GM18858 (cell line): ENCODE measurements around the gene ISM1.
"Not testable (repeated sequence)": the region's sequence is repeated elsewhere in the genome, so short reads cannot be mapped to it uniquely, and the experiment has no call there.

Experiments used
- ATAC-seq: cut with Tn5 transposase; IDR thresholded peaks from one replicate; pipeline ENCODE4 v1.9.1; 2021; ENCODE audit not compliant: unreplicated experiment

ISM1 gene

DNA sequence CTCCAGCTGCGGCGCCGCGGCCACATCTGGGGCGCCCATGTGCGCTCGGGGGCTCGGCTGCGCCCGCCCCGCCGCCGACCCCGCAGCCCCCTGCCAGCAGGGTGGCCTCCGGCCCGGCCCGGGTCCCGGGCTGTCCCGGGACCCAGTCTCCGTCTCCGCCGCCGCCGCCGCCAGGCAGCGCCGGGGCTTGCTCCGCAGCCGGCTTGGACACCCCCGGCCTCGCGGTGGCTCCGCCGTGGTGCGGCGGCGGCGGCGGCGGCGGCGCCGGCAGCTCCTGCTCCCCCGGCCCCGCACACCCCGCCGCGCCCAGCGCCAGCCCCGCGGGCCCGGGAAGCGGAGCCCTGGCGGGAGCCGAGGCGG is 219 bp downstream of the ISM1 start:
- ATAC-seq = peak; percentile 35

DNA sequence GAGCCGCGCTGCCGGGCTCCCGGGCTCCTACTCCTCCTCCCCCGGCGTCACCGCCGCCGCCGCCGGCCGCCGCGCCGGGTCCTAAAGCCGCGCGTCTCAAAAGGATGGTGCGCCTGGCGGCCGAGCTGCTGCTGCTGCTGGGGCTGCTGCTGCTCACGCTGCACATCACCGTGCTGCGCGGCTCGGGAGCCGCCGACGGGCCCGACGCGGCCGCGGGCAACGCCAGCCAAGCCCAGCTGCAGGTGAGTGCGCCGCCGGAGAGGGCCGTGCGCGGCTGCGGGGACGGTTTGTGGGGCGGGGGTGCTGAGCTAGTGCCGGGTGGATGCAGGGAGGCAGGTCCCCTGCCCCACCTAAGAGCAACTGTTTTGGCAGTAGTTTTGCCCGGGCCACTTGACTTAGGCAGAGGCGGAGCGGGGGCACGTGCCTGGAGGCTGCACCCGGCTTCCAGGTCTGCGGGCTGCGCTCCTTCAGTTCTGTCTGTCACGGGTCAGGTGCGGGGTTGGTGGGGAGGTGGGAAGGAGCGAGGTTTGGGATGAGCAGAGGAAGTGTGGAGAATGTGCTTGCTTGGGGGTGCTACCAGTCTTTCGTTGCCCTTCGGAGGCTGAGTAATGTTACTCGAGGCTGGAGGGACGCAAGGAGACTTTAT is 722 bp downstream of the ISM1 start:
- ATAC-seq = peak; percentile 83

DNA sequence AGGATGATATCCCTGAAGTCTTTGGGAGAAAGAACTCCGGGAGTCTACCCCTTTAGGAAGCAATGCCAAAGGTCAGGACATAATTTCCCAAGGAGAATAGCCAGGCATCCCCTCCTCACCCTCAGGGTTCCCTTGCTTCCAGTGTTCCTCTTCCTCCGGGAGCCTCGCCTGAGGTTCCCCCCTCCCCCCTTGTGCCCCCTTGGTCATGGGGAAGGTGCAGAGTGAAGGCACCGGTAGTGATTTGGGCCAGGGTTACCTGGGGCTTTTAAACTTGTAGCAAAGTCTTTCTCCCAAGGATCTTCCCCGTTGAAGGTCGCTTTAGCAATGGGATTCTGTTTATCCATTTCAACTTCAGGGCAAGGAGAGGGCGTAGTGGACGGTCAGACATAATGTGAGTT is 1.2 kb downstream of the ISM1 start:
- no peak for ATAC-seq

DNA sequence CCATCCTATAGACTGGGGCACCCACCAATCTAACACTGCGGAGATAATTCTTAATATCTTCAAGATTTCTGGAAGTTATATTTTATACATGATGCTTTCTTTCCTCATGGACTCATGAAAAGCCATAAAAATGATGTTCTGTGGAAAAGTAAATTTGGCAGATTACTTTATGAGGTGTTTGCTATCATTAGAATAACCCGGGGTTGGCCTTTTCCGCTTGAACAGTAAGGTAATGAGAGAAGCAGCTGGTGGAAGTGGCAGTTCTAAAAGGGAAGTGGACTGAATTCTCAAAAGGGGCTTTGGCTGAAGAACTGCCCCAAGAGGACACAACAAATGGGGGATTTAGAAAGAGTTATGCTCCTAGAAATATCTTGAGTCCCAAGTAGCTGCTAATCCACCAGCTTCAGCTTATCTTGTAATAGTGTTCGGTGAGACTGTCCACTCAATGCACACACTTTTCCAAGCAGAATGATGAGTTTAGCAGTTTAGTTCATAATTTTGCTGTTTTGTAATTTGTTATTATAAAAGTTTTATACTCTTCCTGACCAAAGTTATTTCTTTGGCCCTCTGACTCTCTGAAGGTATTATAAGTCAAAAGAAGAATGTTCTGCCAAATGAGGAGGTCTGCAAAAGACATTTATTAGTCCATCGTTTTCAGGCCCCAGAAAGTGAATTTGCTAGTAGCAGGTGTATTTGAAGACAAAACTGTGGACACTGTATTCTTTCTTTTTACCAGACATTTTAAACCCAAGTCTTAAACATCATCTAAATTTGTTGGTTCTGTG is 2.9 kb downstream of the ISM1 start:
- no peak for ATAC-seq

DNA sequence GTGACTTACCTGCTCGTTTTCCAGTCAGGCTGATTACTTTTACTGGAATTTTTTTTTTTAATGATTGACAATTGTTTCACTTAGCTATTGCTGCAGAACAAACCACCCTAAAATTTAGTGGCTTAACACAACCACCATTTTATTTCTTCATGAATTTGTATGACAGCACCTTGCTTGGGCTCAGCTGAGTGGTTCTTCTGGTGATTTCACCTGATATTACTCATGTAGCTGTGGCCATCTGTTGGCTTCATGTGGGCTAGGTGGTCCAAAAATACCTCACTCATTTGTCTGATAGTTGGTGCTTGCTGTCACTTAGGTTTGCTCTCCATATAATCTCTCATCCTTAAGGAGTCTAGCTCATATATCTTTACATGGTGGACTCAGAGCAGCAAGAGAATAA is 5.3 kb downstream of the ISM1 start:
- ATAC-seq = no peak

DNA sequence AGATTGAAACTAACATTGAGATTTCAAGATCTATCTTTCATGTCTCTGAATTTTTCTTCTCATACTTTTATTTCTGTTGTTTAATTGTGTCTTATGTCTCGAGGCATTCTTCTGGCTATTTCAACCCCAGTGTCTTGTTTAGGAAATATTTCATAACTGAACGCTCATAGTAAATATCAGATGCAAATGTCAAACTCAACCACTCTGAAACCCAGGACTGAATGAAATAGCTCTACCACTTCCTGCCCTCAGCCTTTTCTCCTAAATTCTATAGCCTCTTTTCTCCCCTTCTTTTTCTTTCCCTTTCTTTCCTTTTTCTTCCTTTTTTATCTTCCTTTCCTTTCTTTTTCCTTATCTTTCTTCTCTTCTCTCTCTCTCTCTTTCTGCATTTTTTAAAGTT is 7.7 kb downstream of the ISM1 start:
- ATAC-seq = no peak

DNA sequence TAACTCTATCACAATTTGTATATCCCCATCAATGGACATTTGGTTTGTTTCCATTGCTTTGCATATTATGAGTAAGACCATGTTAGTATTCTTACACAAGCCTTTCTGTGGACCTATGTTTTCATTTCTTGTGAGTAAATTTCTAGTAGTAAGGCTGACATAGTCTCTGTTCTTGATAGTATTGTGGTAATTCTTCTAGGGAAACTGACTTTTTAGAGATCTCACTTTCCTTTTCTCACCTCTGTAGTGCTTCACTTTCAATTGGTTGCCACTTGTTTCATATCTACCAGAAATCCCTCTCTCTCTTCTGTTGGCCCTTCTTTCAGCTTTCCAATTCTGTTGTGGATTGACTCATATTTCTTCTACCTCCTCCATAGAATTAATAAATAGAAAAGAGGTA is 8.5 kb downstream of the ISM1 start:
- peak; percentile 92 for ATAC-seq

DNA sequence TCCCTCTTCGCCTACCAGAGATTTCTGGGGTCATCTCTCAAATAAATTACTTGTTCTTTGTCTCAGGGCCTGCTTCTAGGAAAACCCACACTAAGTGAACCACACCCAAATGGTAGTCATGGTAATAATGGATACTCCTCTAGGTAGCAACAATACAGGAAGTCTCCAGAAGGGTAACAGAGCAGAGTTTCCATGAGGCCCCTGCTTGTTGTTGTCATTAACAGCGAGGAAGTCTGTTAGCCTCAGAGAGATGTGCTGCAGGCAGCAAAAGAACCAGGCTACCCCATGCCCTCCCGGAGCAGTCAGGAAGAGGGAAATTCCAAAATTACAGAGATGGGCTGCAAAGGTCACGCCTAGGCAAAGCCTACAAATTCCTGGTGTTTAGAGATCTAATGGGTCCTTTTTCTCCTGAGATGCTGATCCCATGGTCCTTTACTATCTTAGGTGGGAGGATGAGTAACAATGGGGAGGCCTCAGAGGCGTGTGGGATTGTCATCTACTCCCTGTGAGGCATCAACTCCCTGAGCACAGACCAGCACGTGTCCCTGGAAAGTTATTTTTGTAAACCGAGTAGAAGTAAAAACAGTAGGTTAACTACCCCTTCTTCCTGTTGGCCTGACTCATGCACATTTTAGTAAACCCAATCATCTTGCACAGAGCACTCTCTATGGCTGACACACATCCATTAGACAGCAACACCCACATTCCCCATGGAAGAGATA is 10.1 kb downstream of the ISM1 start:
- ATAC-seq = no peak

DNA sequence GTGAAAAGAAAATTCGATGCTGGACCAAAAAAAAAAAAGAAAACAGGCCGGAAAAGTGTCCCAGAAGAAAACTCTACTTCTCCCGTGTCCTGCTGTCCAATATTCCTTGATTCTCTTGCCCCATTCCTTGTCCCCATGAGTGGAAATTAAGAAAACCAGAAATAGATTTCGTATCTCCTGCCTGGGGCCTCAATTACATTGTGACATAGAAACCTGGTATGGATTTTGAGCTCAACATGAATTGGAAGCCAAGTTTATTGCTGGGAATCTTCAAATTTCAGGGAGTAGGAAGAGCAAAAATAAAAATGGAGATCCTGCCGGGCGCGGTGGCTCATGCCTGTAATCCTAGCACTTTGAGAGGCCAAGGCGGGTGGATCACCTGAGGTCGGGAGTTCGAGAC is 11.9 kb downstream of the ISM1 start:
- no peak for ATAC-seq

DNA sequence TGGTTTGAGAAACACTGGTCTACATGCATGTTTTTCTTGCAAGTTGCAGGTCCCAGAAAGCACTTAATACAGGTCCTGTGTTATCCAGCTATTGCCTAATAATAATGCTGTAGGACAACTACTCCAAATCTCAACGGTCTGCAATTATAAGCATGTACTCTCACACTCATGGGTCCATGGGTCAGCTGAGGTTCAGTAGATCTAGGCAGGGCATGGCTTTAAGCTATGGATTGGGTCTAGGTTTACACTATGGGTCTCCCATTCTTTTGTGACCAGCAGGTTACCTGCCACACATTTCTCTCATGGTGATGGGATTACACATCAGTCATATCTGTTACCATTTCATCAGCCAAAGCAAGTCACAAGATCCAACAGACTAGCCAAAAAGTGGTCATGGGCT is 13.9 kb downstream of the ISM1 start:
- no peak for ATAC-seq

DNA sequence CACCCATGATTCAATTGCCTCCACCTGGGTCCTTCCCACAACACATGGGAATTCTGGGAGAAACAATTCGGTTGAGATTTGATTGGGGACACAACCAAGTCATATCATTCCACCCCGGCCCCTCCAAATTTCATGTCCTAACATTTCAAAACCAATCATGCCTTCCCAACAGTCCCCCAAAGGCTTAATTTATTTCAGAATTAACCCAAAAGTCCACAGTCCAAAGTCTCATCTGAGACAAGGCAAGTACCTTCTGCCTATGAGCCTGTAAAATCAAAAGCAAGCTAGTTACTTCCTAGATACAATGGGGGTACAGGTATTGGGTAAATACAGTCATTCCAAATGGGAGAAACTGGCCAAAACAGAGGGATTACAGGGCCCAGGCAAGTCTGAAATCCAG is 15.3 kb downstream of the ISM1 start:
- ATAC-seq = not testable (repeated sequence)

DNA sequence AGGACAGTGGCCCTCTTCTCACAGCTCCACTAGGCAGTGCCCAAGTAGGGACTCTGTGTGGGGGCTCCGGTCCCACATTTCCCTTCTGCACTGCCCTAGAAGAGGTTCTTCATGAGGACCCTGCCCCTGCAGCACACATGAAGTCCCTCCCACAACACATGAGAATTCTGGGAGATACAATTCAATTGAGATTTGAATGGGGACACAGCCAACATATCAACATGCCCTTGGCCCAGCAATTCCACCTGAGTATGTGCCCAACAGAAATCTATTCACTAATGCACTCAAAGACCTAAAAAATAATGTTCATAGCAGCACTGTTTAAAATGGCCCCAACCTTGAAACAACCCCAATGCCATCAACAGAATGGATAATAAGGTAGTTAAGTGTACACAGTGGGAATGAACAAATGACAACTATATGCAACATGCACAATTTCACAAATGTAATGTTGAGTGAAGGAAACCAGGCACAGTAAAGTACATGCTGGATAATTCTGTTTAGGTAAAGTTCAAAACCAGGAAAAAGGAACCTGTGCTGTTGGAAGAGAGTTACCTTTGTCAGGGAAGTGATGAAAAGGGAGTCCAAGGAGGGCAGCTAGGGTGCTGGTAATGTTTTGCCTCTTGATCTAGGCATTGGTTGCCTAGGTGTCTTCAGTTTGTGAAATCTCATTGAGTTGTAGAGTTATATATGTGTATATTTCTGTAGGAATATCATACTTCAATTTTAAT is 16.1 kb downstream of the ISM1 start:
- no peak for ATAC-seq

DNA sequence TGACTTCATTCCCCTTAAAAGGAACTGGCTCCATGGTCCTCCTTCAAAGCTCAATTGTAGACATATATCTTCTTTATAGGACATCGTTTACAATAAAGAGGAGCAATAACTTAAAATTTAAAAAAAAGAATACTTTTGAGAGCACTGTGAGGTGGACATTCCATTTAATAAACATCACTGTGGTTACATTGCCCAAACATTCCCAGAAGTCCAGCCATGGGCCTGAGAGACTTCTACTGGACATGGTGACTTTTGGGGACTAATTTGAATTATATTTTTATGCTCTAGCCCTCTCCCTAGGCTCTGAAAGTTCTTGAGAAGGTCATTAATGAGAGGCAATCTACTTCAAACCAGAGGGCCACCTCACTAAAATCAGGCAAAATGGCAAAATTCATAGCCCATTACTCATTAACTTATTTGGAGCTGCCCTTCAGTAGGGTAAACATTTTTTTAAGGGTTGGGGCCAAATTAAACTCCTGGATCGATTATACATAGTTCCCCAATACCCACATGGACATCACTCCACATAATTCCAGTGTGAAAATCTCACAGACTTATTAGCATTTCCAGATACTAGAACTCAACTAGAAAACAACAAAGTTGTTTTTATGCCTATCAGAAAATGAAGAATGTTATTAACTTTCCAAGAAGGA is 17.1 kb downstream of the ISM1 start:
- no peak for ATAC-seq

DNA sequence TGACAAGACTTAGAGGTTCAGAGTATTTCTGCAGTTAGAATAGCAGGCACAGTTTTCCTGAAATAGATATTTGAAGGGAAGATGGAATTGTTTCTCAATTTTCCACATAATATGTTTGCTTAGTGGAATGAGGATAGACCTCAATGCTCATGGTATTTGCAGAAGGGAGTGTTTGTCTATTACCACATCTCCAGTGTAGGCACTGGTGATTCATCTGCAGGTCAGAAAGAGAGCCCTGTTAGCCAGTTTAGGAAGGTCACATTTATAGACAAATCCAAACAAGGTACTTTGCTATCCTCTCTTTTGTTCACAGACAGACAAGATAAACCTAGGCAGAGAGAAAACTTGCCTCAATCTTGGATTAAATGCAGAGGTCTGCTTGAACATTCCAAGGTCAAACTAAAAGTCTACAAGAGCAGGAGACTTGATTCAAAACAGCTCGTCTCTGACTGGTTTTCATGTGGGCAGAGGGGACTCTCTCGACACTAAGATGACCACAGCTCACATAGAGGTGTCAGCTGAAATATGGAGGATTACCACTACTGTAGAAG is 22.8 kb downstream of the ISM1 start:
- no peak for ATAC-seq

DNA sequence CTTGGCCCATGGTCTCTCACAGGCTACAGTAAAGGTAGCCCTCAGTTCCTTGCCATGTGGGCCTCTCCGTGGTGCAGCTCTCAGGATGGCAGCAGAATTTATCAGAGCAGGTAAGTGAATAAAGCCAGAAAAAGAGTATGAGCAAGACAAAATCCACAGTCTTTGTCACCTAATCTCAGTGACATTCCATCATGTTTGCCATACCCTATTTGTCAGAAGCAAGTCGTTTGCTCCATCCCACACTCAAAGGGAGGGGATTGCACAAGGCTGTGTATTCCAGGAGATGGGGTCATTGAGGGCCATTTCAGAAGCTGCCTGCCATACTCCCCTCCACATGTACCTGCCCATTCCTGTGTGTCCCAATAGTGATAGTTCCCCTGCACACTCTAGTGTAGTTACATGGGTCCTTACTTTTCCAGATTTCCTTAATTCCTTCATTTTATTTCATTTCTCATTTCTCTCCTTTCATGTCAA is 24.2 kb downstream of the ISM1 start:
- ATAC-seq = no peak

DNA sequence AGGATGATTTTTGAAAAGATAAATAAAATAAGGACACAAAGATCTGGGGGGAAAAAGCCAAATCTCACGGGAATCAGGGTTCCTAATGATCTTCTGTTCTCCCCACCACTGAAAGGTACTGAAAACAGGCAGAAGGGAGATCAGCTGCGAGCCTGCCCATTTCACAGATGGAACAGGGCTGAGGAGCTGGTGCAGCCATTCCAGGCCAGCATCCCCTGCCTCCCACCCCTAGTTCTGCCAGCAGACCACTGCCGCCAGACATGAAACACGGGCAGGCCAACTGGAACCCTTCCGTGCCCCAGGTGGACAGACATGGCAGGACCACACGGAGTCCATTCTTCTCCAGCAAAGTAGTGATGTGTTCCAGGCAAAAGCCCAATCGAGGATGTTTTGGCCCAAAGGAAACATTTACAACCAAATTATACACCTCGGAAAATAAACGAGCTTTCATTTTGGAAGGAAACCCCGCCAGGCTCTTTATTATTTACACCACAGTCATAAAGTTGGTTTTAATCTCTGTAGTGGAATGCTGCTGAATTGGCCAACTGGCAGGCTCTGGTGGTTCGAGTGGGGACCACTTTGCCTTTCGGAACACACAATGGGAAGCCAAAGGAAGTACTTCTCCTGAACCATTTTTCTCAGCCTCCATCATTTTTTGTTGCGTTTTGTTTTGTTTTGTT is 28.2 kb downstream of the ISM1 start:
- no peak for ATAC-seq

DNA sequence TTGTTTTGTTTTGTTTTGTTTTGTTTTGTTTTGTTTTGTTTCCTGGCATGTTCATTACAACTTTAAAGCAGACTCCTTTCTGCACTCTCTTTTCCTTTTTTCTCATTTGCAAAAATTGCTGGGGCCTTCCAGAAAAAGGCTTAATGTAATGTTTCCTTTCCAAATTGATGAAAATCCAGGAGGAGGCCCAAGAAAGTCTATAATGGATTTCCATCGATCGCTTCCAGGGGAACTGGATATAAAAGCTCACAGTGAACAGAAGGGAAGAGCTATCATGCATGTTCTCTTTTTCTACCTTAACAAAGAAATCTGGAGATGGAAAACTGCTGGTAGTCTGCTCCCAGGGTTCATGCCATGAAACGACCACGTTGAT is 28.7 kb downstream of the ISM1 start:
- no peak for ATAC-seq

DNA sequence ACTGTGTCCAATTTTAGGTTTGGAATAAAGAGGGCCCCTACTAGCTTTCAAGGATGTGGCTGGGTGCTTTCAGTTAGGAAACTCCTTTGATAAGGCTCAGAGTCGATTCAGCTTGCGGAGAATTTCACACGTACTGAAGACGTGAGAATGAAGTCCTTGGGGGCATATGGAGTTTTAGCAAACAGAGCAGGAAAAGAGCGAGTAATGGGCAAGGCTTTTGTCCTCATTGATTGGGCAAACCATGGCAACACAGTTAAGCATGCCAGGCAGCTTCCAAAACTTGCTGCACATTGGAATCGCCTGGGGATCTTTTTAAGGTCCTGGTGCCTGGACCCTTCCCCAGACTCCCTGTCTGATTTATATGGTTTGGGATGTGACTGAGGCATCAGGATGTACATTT is 29.2 kb downstream of the ISM1 start:
- no peak for ATAC-seq

DNA sequence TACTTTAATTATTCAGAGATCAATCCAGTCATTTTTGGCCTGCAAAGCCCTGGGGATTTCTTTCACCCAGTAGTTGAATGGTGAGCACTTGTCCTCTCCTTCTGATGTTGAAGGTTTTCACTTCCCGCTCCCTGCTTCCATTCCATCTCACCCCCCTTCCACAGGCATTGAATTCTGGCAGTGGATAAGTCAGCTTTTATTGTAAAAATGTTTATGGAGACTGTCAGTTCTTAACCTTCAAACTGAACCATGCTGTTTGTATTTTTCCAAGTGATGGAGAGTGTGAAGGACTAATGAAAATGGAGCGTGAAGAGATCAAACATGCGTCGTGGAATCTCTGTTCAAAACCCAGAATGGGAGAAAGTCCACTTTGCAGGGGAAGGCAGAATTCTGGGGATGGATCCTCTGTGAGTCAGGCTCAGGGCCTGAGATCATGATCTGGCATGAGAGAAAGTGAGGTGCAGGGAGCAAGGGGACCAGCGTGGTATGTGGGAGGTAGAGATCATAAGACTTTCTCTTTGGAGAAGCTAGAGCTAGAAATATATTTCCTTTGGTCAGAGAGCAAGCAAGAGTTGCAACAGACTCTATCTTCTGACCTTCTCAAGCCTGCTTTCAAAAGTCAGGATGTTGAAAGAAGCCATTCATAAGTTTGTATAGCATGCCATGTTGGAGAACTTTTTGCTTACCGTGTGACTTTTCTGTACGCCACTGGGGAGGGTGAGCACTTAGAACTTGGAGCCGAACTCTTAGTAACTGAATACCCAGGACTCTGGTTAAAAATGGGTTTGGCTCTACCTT is 30.2 kb downstream of the ISM1 start:
- ATAC-seq = no peak
